IPS DF 4.7 (cell line): Measurements from ENCODE around the gene MAMDC2.

Experiments used
- DNase-seq: peaks from one replicate; pipeline ENCODE4 v3.0.0-alpha.2; 2013; ENCODE audit warnings: low spot score; ENCODE audit errors: extremely low read depth

MAMDC2 gene

DNA sequence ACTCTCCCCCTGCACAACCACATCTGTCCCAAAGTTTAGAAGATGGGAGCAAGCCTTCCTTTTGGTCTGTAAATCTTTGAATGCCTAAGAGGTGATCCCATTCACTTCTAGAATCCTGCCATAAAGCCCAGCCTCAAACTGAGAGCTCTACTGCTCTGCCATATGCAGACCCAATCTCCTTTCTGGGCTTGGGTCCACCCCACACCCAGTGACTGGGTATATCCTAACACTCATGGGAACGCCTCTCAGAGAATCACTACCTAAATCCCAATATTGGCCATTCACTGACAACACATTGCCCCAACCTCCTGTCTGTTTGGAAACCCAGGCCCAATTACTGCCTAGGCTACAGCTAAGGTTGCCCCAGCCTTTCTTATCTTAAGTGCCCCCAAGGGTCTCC lies 90.7 kb downstream of the MAMDC2 start:
- DNase-seq: no peak

DNA sequence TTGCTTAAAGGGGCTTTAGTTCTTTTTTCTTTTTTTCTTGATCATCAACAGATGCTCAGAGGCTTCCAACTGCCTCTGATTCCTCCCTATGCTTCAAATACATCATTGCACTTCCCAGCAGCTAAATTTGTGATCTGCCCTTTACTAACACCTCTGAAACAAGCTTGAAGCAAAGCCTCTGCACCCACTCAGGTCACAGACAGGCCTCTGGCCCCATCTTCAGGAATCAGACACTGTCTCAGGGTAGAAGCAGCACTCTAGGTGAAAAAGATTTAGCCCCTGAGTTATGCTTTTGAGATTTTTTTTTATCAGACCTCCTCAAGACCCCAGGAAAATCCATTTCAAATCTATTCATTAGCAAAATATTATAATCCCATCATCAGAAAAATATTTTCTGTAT lies 91.5 kb downstream of the MAMDC2 start:
- no peak for DNase-seq

DNA sequence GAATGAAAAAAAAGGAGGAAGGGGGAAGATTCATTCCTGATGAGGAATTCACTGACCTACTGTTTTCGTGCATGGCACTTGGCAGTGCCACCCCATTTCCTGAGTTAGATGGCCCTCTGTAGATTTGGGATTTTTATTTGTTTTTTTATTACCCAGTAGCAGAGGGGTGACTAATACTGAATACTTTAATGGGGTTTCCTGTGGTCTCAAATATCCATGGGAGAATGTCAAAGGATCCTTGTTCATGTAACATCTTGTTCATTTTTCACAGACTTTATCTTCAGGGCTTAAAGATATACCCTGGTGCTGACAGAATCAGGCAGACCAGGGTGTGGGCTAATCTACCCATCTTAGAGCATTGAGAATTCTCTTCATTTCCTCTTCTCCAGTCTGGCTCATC lies 93.0 kb downstream of the MAMDC2 start:
- DNase-seq: no peak

DNA sequence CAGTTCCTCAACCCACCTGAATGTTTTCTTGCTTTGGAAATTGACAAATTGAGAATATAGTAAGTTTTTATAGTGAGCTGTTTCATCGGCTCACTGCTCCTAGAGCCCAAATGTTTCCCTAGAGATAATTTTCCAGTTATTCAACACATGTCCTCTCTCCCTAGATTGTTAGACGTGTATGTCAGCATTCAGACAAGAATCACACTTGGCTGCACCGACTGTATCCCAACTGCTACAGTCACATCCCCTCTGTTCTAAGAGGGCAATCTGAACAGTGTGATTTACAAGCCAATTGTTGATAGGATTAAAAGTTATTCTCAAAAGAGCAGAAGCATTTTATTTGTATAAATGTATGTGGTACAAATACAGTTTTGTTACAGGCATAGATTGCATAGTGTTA lies 93.9 kb downstream of the MAMDC2 start:
- no peak for DNase-seq

DNA sequence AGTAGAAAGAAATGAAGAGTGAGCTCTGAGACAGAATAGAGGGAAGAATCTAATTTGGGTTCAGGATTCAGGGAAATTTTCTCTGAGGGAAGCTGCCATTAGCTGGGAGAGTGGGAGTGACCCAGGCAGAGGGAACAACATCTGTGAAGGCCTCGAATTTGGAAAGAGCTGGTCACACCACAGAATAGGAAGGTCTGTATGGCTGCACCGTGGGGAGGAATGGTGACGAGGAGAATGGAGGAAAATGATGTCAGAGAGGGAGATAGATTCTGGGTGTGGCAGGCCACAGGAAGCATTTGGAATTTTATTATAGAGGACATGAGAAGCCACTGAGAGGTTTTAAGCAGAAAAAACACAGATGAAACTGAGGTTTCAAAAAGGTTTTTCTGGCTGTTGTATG lies 98.5 kb downstream of the MAMDC2 start:
- DNase-seq: no peak

DNA sequence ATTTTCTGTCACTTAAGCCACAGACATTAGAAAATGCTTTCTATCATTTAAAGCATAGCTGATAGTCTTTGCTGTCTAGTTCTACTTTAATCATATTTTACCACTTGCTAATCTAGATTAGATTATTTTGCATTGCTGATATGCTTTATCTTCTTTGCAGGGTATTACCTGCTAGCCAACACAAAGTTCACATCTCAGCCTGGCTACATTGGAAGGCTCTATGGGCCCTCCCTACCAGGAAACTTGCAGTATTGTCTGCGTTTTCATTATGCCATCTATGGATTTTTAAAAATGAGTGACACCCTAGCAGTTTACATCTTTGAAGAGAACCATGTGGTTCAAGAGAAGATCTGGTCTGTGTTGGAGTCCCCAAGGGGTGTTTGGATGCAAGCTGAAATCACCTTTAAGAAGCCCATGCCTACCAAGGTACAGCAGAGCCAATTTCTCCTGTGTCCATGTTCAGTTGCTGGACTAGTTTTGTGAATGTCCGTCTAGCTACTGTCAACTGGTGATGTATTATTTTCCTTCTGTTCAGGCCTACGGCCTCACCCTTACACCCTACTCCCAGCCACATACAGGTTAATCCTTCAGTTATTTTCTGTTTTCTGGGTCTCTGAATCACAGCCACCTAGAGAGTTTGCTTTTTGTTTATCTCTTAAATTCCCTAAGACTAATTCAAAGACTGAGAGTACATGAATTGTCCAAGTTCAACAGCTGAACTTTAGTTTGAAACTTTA lies 99.9 kb downstream of the MAMDC2 start:
- DNase-seq: no peak

DNA sequence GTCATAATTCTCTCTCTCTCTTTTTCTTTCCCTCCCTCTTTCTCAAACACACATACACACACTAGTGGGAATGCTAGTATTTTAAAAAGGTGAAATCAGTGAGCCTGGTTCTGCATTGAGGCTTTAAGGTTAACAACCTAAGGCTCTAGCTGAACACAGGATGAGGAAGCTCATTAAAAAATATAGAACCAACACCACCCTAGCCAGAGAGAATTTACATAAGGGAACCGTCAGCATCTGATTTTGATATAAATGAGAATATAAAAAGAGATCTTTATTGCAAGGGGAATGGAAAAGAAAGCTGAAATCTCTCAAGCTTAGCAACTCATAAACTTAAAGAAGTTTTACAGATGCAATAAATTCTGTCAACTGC lies 100.5 kb downstream of the MAMDC2 start:
- no peak for DNase-seq

DNA sequence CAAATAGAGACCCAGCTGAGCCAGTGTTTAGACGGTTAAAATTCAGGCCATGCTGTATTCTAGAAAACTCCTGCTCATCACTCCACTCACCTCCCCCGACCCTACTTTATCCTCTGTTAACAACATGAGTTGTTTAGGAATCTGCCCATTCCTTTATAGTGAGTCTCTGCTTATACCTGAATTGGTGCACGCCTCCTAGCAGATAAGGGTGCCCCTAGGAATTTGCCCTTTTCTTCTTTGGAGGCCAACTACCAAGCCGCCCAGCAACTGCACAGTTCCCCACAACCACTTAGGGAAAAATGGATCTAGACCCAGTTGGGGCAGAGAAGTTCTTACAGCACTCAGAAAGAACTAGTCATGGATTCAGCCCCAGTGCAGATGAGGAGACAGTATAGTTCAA lies 102.3 kb downstream of the MAMDC2 start:
- no peak for DNase-seq

DNA sequence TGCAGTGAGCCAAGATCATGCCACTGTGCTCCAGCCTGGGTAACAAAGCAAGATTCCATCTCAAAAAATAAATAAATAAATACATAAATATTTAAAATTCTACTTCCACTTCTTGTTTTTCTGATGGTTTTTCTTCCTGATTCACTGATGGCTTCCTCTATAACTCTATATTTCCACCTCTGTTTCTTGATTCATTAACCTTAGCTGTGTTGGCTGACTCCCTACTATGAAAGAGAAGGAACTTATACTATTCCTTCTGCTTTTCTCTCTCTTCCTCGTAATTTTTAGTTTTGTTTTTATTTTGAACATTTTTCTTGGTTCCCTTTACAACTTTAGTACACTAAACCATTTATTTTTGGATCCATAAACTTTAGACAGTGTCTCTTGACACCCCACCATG lies 103.5 kb downstream of the MAMDC2 start:
- DNase-seq: no peak

DNA sequence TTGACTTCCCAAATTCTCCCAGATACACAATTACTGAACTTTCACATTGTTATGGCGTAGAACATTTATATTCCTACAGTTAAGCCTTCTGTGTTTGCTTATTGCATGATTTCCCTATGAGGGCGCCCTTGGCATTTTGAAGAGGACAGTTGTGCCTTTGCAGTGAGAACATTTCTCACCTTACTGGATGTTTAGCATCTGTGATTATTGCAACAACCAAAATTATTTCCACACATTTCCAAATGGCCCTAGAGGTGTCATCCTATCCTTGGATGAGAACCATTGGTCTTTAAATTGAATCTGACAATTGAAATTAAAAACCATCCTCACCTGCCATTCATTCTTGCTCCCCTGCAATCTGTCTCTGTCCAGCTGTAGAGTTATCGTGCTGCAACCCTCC lies 104.0 kb downstream of the MAMDC2 start:
- DNase-seq: no peak

DNA sequence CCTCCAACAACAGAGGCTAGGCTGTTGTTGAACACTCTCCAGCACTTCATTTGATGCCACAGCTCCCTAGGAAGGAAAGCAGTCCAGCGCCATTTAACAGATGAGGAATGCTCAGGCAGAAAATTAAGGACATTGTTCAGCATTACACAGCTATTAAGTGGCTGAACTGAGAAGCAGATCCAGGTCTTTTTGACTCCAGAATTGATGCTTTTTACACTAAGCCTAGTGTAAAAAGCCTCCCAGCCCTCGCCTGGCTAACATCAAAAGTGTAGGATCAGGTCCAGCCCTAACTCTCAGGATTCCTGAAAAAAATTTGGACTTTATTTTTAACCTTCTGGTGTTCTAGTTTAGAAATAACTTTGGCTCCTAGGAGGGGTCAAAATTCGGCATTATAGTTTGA lies 108.7 kb downstream of the MAMDC2 start:
- no peak for DNase-seq

DNA sequence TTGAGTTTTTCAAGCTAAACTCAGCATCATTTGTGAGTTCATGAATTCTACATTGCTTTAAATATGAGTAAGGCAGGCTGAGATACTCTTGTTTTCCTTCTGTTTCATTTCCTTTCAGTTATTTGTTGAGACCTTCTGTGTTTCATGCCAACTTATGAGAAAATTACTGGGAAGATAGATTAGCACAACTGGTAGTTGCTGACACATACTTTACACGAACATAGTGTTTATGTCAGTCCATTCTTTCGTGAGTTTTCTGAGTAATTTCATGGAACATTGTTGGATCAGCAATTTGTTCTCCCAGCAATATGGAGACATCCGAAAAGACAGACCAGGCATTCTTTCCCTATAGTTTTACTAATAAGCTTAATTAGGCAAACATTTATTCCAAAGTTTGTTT lies 113.1 kb downstream of the MAMDC2 start:
- DNase-seq: no peak

DNA sequence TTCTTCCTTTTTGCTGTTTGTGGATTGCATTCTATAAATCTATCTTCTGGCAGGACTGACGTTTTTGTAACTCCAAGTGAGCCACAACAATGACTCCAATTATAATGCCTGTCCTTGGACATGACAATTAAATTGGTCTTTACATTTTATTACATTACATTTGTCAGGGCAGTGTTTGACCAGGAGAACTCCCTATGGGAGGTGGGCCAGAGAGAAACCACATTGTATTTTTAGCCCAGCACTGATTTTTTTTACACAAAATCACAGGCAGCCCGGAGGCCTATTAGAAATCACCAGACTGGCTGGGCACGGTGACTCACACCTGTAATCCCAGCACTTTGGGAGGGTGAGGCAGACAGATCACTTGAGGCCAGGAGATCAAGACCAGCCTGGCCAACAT lies 116.0 kb downstream of the MAMDC2 start:
- DNase-seq: no peak

DNA sequence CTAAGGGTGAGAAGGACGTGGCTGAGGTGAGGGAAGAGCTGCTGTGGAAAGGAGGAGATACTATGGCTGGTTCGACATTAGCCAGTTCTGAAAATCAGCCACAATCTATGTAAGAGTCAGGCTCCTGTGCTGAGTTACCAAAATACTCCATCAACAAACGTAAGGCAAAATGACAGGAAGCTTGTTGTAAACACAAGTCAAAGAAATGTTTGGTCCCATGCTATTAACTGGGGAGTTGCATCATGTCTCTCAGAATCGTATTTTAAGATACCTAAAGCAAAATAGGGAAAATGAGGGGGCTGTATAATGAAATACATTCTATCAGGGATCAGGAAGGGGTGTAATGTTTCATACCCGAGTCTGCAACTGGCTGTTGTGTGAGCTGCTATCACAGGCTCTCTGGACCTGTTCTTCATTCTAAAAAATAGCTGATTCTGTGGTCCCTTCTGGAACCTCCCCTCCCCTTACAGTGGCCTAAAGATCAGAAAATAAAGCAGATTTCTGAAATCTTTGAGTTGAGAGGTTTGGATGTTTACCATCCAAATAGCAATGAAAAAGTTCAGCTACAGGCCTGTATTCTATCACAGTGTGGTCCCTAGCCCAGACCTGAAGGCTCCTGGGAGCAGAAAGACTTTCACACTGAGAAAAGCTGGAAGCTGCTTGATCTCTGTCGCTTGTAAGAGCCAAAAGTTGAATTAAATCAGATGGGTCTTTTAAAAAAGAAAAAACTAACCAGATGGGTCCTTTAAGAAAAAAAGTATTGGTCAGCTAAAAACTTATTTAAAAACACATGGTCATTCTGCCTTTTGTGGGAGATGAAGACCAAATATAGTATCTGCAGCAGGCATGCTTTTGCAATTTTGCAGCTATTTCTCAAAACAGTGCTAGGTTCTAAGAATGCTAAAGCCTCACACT lies 117.3 kb downstream of the MAMDC2 start:
- no peak for DNase-seq

DNA sequence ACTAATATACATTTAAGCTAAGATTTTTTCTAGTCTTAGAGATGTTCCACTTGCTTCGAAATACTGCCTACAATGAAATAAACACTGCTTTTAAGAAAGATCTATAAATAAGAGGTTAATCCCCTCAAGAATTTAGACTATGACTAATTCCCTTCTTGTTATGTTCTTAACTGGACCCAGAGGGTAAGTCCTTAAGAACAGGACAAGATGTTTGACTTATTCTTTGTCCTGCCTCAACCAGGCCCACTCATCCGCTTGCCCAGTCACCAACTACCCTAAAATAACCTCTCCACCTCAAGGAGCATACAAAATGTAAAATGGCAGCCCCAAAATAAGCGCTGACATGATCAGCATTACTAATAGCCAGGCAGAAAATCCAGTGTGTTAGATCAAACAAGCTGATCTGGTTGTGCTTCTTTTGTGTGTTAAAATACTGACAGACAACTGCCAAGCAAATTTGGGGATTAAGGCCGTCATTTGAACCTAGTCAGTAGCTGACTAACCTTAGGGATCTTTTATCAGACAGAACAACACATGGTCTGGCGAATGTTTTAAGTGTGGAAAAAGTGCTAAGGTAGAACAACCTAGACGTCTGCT lies 121.5 kb downstream of the MAMDC2 start:
- DNase-seq: no peak

DNA sequence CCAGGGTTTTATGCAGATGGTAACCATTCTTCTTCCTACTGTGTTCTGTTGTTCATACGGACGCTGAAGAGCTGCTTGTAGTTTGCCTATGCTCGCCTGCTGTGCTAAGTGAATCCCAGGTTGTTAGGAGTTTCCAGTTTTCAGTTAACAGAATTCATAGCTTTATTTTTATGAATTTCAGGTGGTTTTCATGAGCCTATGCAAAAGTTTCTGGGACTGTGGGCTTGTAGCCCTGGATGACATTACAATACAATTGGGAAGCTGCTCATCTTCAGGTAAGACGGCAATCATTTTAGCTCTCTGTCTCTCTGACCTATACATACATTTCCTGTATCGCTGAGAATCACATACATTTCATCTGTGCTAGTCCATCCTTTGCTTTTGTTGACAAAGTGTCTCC lies 124.9 kb downstream of the MAMDC2 start:
- DNase-seq: no peak

DNA sequence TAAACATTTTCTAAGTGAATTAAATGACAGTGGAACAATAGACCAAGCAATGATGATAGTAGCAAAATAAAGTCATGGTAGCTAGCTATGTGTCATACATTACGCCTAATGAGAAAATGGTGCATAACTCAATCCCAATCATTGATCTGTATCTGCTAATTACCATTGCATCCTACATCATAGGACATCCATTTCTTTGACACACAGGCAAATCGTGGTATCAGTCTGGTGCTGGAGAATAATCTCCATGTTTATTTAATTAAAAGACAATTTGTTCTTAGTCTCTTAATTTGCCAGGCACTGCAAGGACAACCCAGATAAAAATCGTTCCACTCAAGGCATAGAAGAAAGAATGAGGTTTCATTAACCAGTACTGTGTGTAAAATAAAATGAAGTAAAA lies 125.6 kb downstream of the MAMDC2 start:
- no peak for DNase-seq

DNA sequence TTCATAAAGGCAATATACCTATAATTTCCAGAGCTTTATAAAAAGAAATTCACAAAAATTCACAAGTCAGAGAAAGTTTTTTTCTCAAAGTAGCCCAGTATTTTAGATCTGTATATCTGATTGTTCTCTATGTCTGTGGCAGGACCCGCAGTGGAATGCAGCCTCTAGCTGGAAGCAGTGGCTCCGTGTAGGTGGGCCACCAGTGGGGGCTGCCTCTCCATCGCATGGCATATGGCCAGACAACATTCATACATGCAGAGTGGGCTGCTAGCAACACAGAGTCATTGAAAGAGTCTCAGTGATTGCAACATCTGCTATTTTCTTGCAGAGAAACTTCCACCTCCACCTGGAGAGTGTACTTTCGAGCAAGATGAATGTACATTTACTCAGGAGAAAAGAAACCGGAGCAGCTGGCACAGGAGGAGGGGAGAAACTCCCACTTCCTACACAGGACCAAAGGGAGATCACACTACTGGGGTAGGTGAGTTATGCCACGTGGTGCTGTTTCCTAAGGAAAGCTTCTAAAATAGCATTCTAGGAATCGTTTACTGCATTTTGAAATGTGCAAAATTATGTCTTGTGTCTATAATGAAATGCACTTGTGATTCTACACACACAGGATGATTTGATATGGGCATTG lies 126.6 kb downstream of the MAMDC2 start:
- no peak for DNase-seq

DNA sequence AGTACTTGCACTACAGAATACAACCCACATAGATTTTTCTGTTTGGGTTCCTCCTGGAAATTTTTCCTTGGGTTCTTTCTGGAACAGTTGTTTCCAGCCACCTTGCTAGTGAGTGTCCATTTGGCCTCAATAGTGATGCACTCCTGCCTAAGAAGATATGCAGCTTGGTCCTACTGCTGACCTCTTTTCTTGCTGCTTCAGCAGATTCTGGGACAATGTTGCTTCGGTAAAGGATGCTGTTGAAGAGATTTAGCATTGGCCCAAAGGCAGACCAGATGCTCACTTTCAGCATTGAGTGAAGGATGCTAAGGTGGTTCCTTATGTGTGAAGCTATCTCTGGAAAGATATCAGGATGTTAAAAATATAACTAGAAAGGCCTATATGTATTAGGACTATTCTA lies 128.9 kb downstream of the MAMDC2 start:
- DNase-seq: no peak

DNA sequence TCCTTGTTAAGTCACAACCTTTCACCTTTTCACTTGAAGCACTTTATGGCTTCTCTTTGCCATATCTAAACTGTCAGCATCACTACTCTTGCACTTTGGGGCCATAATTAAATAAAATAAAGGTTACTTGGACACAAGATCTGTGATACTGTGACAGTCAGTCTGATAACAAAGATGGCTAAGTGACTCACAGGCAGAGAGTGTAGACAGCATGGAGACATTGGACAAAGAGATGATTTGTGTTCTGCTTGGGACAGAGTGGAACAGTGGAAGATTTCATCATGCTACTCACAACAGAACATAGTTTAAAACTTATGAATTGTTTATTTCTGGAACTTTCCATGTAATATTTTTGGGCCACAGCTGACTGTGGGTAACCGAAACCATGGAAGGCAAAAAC lies 133.5 kb downstream of the MAMDC2 start:
- DNase-seq: no peak

DNA sequence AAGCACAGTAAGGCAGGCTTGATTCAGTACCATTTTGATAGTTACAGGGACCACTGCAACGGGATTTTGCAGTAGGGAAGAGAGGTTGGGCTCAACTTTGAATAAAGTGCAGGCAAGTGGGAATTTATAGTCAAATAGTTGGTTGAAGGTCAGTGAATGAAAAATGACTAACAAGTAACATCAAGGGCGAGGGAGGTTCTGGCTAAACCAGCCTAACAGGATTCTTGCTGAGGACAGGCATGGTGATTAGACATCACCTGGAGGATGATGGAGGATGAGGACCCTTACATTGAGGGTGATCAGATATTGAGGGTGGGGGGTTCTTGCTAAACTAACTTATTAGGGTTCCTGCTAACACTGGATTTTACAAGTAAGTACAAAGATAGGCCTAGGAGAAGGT lies 149.1 kb downstream of the MAMDC2 start:
- no peak for DNase-seq

DNA sequence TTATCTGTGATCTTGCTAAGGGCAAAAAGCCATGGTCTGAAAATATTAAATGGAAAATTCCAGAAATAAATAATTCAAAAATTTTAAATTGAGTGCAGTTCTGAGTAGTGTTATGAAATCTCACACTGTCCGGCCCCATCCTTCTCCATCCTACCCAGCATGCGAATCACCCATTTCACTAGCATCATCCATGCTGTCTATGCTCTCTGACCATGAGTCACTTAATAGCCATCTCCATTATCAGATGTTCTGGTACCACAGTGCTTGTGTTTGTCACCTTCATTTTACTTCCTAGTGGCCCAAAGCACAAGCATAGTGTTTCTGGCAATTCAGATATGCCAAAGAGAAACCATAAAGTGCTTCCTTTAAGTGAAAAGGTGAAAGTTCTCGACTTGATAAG lies 151.8 kb downstream of the MAMDC2 start:
- DNase-seq: no peak
